ENCODE results near the gene TPR. TPM values are rescaled to one million over a fixed set of nuclear protein-coding genes. Genes with fewer than 3 reads are reported as not detected.

The TPR gene
- total RNA-seq, 4 donors from 2014 or later, result 90.4 to 108 (median 104) TPM

GRCh38 chr1:186275822-186276221 is 99.2 kb downstream of the TPR start:
- Histone ChIP-seq H3K27ac (no peak overlapping the region), H3K36me3 (no peaks in the 10 kb centered on the region), H3K27me3 (no peaks in the 10 kb centered on the region), H3K4me3 (replicated peaks in 1 of 3) (no peak overlapping the region), H3K9me3 (no peaks in the 10 kb centered on the region), H3K4me1 (no peaks in the 10 kb centered on the region)
- WGBS, 2 donors, result 88 to 90% methylated on average over 2 of the region's 2 CpGs
- intact Hi-C loops (cut with DNase I), result no loop called here
- TF ChIP-seq CTCF (IDR thresholded peaks at IDR 0.05) (no peak), POLR2A (IDR thresholded peaks at IDR 0.05) (no peak)
- DNase-seq, result no peak

- Histone ChIP-seq H3K27me3 (no peaks in the 10 kb centered on the region), H3K9me3 (no peaks in the 10 kb centered on the region), H3K4me1 (no peaks in the 10 kb centered on the region), H3K4me3 (replicated peaks in 1 of 3) (no peak overlapping the region), H3K27ac (no peak overlapping the region), H3K36me3 (no peaks in the 10 kb centered on the region)
- intact Hi-C loops (cut with DNase I), result no loop called here
- DNase-seq, result no peak
- TF ChIP-seq CTCF (IDR thresholded peaks at IDR 0.05), result no peak
- no peak for TF ChIP-seq POLR2A (IDR thresholded peaks at IDR 0.05)
- 56 to 59% methylated on average over 1 of the region's 1 CpG for WGBS, 2 donors
Observed at GRCh38 chr1:186272486-186272885, 102.6 kb downstream of the TPR start.

GRCh38 chr1:186271032-186271431 is 104.0 kb downstream of the TPR start:
- Histone ChIP-seq H3K27ac (no peak overlapping the region), H3K4me3 (replicated peaks in 1 of 3) (no peak overlapping the region), H3K9me3 (no peaks in the 10 kb centered on the region), H3K27me3 (no peaks in the 10 kb centered on the region), H3K36me3 (no peaks in the 10 kb centered on the region), H3K4me1 (no peaks in the 10 kb centered on the region)
- no peak for TF ChIP-seq CTCF (IDR thresholded peaks at IDR 0.05)
- TF ChIP-seq POLR2A (IDR thresholded peaks at IDR 0.05), result no peak
- intact Hi-C loops (cut with DNase I), result no loop called here
- no peak for DNase-seq
- WGBS, 2 donors, result 90 to 94% methylated on average over 6 of the region's 6 CpGs

Other genes starting within 250 kb of the TPR start
- 1 to 10 TPM in 3 of 4 donors, under 1 TPM in 1; 0.44 to 4.2 (median 3.2) TPM for gene PRG4, start 79.0 kb downstream of the TPR start, total RNA-seq
- gene ODR4, start 585 bp upstream of the TPR start, total RNA-seq, result 10 to 100 TPM; 25.1 to 35.4 (median 29.9) TPM
- not detected for gene PDC, start 85.9 kb upstream of the TPR start, total RNA-seq